GM12875 (cell line): ENCODE data around the gene GALNT1.

Source experiments
- H3K4me3 ChIP-seq: one replicate; pipeline ENCODE4 v1.5.1; 2011; ENCODE audit warnings: low read depth, low read length, control low read depth
- TF ChIP-seq, protein P1 (sequence below): IDR thresholded peaks from 2 replicates; pipeline ENCODE4 v1.5.1; 2011; ENCODE audit warnings: low read depth, mild to moderate bottlenecking, control low read depth, inconsistent platforms, low read length, moderate library complexity, borderline replicate concordance; ENCODE audit not compliant: insufficient read depth

GALNT1 gene

DNA sequence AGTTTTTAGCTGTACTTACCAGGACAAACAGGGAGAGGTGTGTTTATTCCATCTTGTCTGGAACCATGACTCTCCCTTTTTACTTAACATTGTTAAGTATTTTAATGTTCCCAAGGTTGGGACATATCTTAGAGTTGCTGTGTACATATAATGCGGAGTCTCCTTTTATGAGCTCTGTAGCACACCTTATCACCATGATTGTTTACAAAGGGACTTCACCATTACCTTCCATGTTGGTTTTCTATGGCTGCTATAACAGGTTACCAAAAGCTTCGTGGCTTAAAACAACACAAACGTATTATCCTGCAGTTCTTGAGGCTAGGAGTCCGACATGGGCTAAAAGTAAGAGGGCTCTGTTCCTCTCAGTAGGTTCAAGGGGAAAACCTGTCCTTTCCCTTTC, 164.3 kb downstream of the GALNT1 start:
- H3K4me3 ChIP-seq, result no peak overlapping the region
- TF ChIP-seq, protein P1, sequence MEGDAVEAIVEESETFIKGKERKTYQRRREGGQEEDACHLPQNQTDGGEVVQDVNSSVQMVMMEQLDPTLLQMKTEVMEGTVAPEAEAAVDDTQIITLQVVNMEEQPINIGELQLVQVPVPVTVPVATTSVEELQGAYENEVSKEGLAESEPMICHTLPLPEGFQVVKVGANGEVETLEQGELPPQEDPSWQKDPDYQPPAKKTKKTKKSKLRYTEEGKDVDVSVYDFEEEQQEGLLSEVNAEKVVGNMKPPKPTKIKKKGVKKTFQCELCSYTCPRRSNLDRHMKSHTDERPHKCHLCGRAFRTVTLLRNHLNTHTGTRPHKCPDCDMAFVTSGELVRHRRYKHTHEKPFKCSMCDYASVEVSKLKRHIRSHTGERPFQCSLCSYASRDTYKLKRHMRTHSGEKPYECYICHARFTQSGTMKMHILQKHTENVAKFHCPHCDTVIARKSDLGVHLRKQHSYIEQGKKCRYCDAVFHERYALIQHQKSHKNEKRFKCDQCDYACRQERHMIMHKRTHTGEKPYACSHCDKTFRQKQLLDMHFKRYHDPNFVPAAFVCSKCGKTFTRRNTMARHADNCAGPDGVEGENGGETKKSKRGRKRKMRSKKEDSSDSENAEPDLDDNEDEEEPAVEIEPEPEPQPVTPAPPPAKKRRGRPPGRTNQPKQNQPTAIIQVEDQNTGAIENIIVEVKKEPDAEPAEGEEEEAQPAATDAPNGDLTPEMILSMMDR, result no peak

DNA sequence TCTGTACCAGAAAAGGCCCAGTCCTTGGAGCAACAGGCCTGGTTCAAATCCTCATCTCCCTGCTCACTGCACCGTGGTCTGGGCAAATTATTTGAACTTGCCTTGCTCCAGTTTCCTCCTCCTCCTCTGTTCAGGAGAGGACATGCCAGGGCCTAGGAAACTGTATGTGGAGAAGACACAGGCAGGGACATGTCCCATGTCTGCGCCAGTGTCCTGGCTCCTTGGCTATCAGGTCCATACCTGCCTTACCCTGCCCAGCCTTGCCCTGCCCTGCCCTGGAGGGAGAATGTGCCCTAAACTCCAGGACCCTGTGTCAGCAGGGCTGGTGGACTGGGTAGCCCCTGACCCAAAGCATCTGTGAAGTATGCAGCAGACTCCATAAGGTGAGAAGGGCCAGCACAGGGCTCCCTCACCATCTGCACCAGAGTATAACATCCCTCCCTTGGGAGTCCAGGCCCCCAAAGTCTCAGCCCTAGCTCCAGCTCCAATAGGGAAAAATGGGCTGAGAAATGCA, 165.3 kb downstream of the GALNT1 start:
- no peak overlapping the region for H3K4me3 ChIP-seq
- TF ChIP-seq, protein P1, result no peak

DNA sequence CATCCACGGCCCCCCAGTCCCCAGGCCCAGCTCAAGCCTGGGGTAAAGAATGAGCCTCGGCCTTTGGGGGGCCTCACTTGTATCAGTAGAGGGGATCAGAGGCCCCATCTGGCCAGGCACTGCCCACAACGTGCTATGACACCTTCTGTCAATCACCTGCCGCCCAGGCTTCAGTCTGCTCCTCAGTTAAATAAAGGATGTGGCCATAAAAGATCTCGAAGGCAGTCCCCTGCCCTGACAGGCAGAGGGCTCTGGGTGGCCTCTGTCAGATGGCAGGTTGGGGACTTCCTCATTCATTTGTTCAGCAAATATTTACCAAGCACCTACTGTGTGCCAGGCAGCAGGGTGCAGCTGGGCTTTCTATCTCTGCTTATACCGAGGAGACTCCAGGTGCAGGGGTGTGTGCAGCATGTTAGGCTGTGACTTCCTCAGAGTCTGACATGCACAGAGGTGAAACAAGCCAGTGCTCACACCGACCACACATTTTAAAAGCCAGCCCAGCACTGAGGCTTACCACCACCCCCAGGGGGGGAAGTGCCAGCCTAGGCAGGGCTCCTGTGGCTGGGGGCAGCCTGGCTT, 166.4 kb downstream of the GALNT1 start:
- TF ChIP-seq, protein P1, result no peak
- no peak overlapping the region for H3K4me3 ChIP-seq

DNA sequence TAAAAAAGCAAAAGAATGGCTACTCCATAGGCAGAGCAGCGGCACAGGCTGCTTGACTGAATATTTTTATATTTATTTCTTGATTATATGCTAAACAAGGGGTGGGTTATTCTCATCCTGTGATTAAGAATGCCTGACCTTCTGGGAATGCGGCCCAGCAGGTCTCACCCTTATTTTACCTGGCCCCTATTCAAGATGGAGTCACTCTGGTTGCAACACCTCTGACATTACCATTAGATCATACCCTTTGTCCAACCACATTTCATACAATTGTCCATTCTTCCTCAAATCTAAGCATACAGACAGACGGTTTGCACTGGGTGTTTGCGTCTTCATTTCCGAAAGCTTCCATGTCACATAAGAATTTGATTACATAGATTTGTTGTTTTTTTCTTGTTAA, 168.2 kb downstream of the GALNT1 start:
- H3K4me3 ChIP-seq, result no peak overlapping the region
- TF ChIP-seq, protein P1, result no peak

DNA sequence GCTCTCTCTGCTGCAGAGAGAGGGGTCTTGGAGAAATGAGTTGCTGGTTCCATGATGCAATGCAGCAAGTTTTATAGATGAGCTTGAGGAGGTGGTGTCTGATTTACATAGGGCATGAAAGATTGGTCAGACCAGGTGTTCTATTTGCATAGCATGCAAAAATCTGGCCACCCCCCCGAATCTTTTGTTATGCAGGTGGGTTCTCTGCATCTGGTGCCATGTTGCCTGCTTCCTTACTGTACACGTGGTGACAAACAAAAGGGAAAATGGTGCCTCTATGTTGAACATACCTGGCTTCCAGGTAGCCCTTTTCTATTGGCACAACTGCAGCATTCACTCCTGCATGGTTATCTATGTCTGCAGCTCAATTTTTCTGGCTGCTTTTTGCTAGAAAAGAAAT, 169.4 kb downstream of the GALNT1 start:
- TF ChIP-seq, protein P1, result no peak

DNA sequence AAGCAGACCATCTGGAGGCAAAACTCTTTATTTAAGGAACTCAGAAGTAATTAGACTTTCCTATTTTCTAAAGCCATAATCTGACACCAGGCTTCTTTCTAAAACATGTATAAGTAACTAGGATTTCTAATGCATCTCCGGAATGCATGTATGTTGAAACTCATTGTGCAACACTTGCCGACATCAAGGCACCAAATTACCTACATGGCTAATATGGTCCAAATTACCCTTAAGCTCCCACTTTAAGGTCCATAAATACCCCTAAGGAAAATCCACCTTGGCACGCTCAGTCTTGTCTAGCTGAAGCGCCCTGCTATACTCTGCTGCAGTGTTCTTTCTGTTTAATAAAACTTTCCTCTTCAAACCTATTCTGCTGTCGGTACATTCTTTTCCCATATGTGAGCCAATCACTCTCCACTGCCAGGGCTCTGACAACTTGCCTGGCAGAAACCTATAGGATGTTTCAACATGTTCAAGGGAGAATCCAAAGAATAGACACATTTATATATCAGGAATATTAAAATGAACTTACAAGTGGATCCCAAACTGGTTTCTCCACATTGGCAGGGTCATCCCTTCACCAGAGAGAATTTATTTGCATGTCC, 171.9 kb downstream of the GALNT1 start:
- TF ChIP-seq, protein P1, result no peak

More for the DNA sequence above, 169.4 kb downstream of the GALNT1 start:
- H3K4me3 ChIP-seq, result no peak overlapping the region

DNA sequence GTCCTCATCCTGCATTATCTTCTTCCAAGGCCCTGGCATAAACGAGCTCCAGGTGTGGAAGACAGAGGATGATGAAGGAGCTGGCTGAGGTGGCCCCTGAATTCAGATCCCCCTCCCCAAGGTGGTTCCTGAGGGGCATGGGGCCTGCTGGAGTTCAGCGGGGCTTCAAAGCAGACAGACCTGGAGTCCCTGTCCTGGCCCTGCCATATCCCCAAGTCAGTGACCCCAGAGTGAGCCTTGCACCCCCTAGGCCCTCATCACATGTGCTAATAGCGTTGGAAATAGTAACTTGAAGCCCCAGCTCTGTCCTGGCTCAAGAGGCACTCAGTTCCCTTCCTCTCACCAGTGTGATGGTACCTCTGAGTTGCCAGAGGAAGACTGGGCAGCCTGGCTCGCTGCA, 172.9 kb downstream of the GALNT1 start:
- H3K4me3 ChIP-seq, result no peak overlapping the region
- TF ChIP-seq, protein P1, result no peak

More for the DNA sequence above, 171.9 kb downstream of the GALNT1 start:
- no peak overlapping the region for H3K4me3 ChIP-seq
